GM19238 (cell line): ENCODE results near the gene PPFIA2.
"Not testable (repeated sequence)": the region's sequence is repeated elsewhere in the genome, so short reads cannot be mapped to it uniquely, and the experiment has no call there.

Experiments used
- DNase-seq: peaks from one replicate; pipeline ENCODE4 v3.0.0; 2011; ENCODE audit warnings: low spot score; ENCODE audit not compliant: insufficient read length

PPFIA2 gene

GRCh38 chr12:81211306-81211705 lies 547.8 kb downstream of the PPFIA2 start:
- DNase-seq: no peak

GRCh38 chr12:81209772-81210225 lies 549.4 kb downstream of the PPFIA2 start:
- DNase-seq: not testable (repeated sequence)

GRCh38 chr12:81209012-81209411 lies 550.1 kb downstream of the PPFIA2 start:
- DNase-seq: no peak

GRCh38 chr12:81208187-81208911 lies 550.8 kb downstream of the PPFIA2 start:
- DNase-seq: no peak
